Choroid plexus epithelial cell (primary cell): ENCODE measurements around the gene CFTR.

ENCODE experiments used
- DNase-seq: peaks from one replicate; pipeline ENCODE4 v3.0.0-alpha.2; 2010; ENCODE audit warnings: low read depth
- H3K4me3 ChIP-seq: 2 replicates; pipeline ENCODE4 v1.5.1; 2011; ENCODE audit warnings: low read depth, mild to moderate bottlenecking, control low read depth, low read length, moderate library complexity
- CTCF ChIP-seq: conservative IDR thresholded peaks from 2 replicates; pipeline ENCODE4 v1.5.1; 2011; ENCODE audit warnings: low read depth, mild to moderate bottlenecking, control low read depth, inconsistent platforms, low read length, moderate library complexity

CFTR gene

DNA sequence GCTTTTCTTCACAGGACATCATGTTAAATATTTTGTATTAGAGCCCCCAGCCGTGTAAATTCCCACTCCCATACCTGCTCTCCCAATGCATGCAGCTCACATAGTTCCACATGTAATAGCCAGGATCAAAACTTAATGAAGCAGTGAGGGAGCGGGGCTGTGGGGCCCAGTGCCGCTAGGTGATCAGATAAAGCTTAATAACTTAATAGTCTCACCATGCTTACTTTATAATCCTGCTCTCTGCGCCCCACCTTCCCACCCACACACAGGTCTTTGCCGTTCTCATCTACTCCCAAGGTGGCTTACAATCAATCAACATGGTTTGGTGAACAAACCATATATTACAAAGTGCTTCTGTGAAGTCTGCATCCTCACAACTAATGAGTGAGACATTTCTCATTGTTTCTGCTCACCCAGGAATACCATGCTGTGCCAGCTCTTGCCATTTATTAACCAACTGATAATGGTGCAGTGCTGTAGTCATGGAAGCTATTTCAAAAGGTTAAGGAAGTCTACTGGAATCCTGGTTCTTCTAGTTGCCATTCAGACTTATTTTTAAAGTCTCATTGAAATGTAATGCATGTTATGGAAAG lies 237.0 kb downstream of the CFTR start:
- TF ChIP-seq CTCF: no peak
- H3K4me3 ChIP-seq: no peak overlapping the region
- no peak for DNase-seq

DNA sequence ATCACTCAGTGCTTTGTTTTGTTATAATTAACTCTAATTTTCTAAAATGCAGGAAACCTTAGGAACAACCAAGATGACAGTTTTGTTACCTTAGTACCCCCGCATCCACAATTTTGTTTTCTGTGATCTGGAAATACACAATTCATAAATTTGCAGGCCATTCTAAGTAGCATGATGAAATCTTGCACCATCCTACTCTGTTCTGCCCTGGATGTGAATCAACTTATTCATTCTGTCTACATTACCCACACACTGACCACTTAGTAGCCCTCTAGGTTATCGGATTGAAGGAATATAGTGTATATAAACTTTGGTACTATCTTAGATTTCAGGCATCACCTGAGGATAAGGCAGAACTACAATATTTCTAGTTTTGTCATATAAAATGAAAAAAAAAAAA lies 237.5 kb downstream of the CFTR start:
- no peak for TF ChIP-seq CTCF
- H3K4me3 ChIP-seq: no peak overlapping the region
- DNase-seq: no peak
